K562 (cell line): Measurements from ENCODE around the gene RFNG. TPM values are rescaled to one million over a fixed set of nuclear protein-coding genes. Genes with fewer than 3 reads are reported as not detected.
A peak's percentile ranks its signal among the peaks of the same experiment; 100 is the strongest.

Experiments used
- ATAC-seq: fragments of 200-7000 bp; cut with Tn5 transposase; 3 replicates; pipeline ENCODE4 v1.9.1; 2020; ENCODE audit warnings: moderate library complexity
- BruUV-seq: library from RNA; stranded (reverse); fragments of 400-500 nt; replicated peaks from 2 replicates; lab custom pipeline; 2021; lab: Mats Ljungman, UMichigan
- CTCF ChIA-PET: fragments of 300-600 bp; formaldehyde crosslinking; extraction: SDS; loops from one replicate; lab custom pipeline; 2021; ENCODE audit warnings: low intra/inter-chr PET ratio; lab: Yijun Ruan, JAX
- POLR2A ChIA-PET: fragments of 300-600, 350-650 bp; sonication (Branson Sonifier 250); formaldehyde crosslinking; extraction: SDS; loops from one replicate; lab custom pipeline; 2021; ENCODE audit warnings: antibody characterized with exemption, inconsistent platforms; lab: Yijun Ruan, JAX
- DNase-seq, 4 experiments: peaks; one replicate each; pipeline versions ENCODE4 v3.0.0 to v3.0.0-alpha.2; 2011 to 2018; ENCODE audit warnings: low spot score in 3 of 4, mixed read lengths in 3 of 4; ENCODE audit errors: extremely low read depth in 1 of 4
- FAIRE-seq: peaks from 2 replicates; lab custom pipeline; 2011; peaks lifted over from hg19 to GRCh38; lab: Jason Lieb, UNC
- H2AFZ ChIP-seq: 2 replicates; pipeline ENCODE4 v1.6.0; 2011; ENCODE audit warnings: low read depth, low read length, control low read depth, inconsistent platforms
- H3K27ac ChIP-seq: fragments of 200-600 bp; 3 replicates; pipeline ENCODE4 v1.8.0; 2011; ENCODE audit warnings: low read depth, mild to moderate bottlenecking, control low read depth, inconsistent platforms, low read length, moderate library complexity, mixed read lengths; ENCODE audit errors: extremely low read depth
- H3K27me3 ChIP-seq, 2 experiments: fragments of 300-600 bp in 1 of 2; 2 replicates in 1 of 2; 3 replicates in 1 of 2; pipeline versions ENCODE4 v1.6.0 to v1.8.0; 2011; ENCODE audit warnings: inconsistent platforms in 2 of 2, low read length in 2 of 2, mild to moderate bottlenecking in 1 of 2, mixed read lengths in 1 of 2, moderate library complexity in 1 of 2; ENCODE audit not compliant: control insufficient read depth in 2 of 2, insufficient read depth in 2 of 2
- H3K36me3 ChIP-seq: fragments of 300-600 bp; 3 replicates; pipeline ENCODE4 v1.8.0; 2011; ENCODE audit warnings: mild to moderate bottlenecking, low read length, inconsistent platforms; ENCODE audit not compliant: control insufficient read depth, insufficient read depth
- H3K4me1 ChIP-seq, 2 experiments: fragments of 200-600 bp in 1 of 2; replicated peaks in 1 of 2; 2 replicates in 1 of 2; 3 replicates in 1 of 2; pipeline versions ENCODE4 v1.5.1 to v1.8.0; 2011; ENCODE audit warnings: inconsistent platforms in 2 of 2, low read length in 2 of 2, mild to moderate bottlenecking in 1 of 2, mixed read lengths in 1 of 2, moderate library complexity in 1 of 2; ENCODE audit not compliant: control insufficient read depth in 2 of 2, insufficient read depth in 2 of 2
- H3K4me2 ChIP-seq: 2 replicates; pipeline ENCODE4 v1.6.1; 2011; ENCODE audit warnings: low read length, control low read depth, inconsistent platforms, mixed read lengths; ENCODE audit not compliant: insufficient read depth
- H3K4me3 ChIP-seq: fragments of 200-600 bp; sonication (generic), shearing (Covaris generic); 2 replicates; pipeline ENCODE4 v1.5.1; 2016; ENCODE audit warnings: control low read depth, inconsistent platforms
- H3K79me2 ChIP-seq: fragments of 200-600 bp; 3 replicates; pipeline ENCODE4 v1.8.0; 2011; ENCODE audit warnings: low read length, inconsistent platforms; ENCODE audit not compliant: control insufficient read depth, insufficient read depth
- H3K9ac ChIP-seq, 2 experiments: 2 replicates each; pipeline versions ENCODE4 v1.6.0 to v1.6.1; 2011; ENCODE audit warnings: low read depth in 2 of 2, low read length in 2 of 2, control low read depth in 1 of 2, inconsistent platforms in 1 of 2, mild to moderate bottlenecking in 1 of 2, mixed read lengths in 1 of 2; ENCODE audit not compliant: insufficient read depth in 1 of 2
- H3K9me1 ChIP-seq: one replicate; pipeline ENCODE4 v1.6.0; 2011; ENCODE audit warnings: inconsistent platforms, mild to moderate bottlenecking, low read length, moderate library complexity; ENCODE audit not compliant: control insufficient read depth, insufficient read depth
- H3K9me3 ChIP-seq: replicated peaks from 2 replicates; pipeline ENCODE4 v1.5.1; 2011; ENCODE audit warnings: low read depth, low read length, inconsistent platforms; ENCODE audit not compliant: control insufficient read depth, insufficient read depth
- H4K20me1 ChIP-seq: replicated peaks from 2 replicates; pipeline ENCODE4 v1.6.1; 2011; ENCODE audit warnings: low read length, inconsistent platforms, mixed read lengths; ENCODE audit not compliant: control insufficient read depth, insufficient read depth
- CEBPB ChIP-seq: fragments of 450-650 bp; IDR thresholded peaks from 2 replicates; pipeline ENCODE4 v1.6.1; 2016; ENCODE audit warnings: missing genetic modification characterization, missing compliant biosample characterization
- DNMT1 ChIP-seq: fragments of 450-650 bp; IDR thresholded peaks from 2 replicates; pipeline ENCODE4 v1.6.1; 2016; ENCODE audit warnings: antibody characterized with exemption, mild to moderate bottlenecking
- EHMT2 ChIP-seq: fragments of 450-650 bp; IDR thresholded peaks from 2 replicates; pipeline ENCODE4 v1.6.1; 2018; ENCODE audit warnings: antibody characterized with exemption
- RBM22 ChIP-seq: fragments of 200-400 bp; formaldehyde crosslinking; IDR thresholded peaks from 2 replicates; pipeline ENCODE4 v1.6.1; 2018; ENCODE audit warnings: low read length, low read depth; ENCODE audit not compliant: poor library complexity, severe bottlenecking
- SMAD2 ChIP-seq: fragments of 150-350 bp; IDR thresholded peaks from 2 replicates; pipeline ENCODE4 v1.6.1; 2014; ENCODE audit warnings: low read depth, mild to moderate bottlenecking, low read length
- ZNF174 ChIP-seq: fragments of 250-450 bp; sonication (Bioruptor Pico); IDR thresholded peaks from 2 replicates; pipeline ENCODE4 v1.4.0; 2020; ENCODE audit warnings: mild to moderate bottlenecking
- ZNF282 ChIP-seq: sonication (generic); formaldehyde crosslinking; IDR thresholded peaks from 2 replicates; pipeline ENCODE4 v1.8.1; 2023; ENCODE audit warnings: missing genetic modification reagents
- ZNF445 ChIP-seq: fragments of 250-450 bp; sonication (Bioruptor Pico); IDR thresholded peaks from 2 replicates; pipeline ENCODE4 v1.4.0; 2020; ENCODE audit warnings: low read depth, mild to moderate bottlenecking, moderate library complexity
- ZNF507 ChIP-seq: conservative IDR thresholded peaks from 2 replicates; pipeline ENCODE4 v1.6.1; 2017; ENCODE audit warnings: missing genetic modification characterization, missing compliant biosample characterization
- ZNF57 ChIP-seq: fragments of 450-650 bp; formaldehyde crosslinking; IDR thresholded peaks from 2 replicates; pipeline ENCODE4 v1.4.0; 2020; ENCODE audit warnings: mild to moderate bottlenecking, moderate library complexity
- ZNF79 ChIP-seq: fragments of 250-450 bp; sonication (Bioruptor Pico); IDR thresholded peaks from 2 replicates; pipeline ENCODE4 v1.4.0; 2020; ENCODE audit warnings: low read depth, mild to moderate bottlenecking, moderate library complexity
- WGBS: fragments of 100-300 bp; shearing (Covaris generic); methylation state at CpG from one replicate; pipeline ENCODE4 v1.1.6; 2016; ENCODE audit warnings: low coverage, mixed read lengths; ENCODE audit not compliant: insufficient coverage; ENCODE audit errors: missing lambda C conversion rate; 5-methylcytosine and 5-hydroxymethylcytosine counted together
- in situ Hi-C: fragments of 300-500 bp; cut with MboI; formaldehyde crosslinking; loops from 4 replicates; pipeline ENCODE4 v1.15.0; 2018; ENCODE audit warnings: inconsistent platforms, mixed read lengths
- intact Hi-C: fragments of 100-400 bp; cut with micrococcal nuclease; formaldehyde crosslinking; loops from 2 replicates; pipeline ENCODE4 v1.14.2; 2022
- polyA plus RNA-seq, 8 experiments: library from polyadenylated mRNA; depleted of rRNA in 4 of 8; stranded (reverse) in 5 of 8; unstranded in 3 of 8; fragments of >200 nt; fragmentation: Nextera tagmentation in 2 of 8; fragmentation: Illumina TruSeq in 1 of 8; extraction: Ambion mirVana in 2 of 8; extraction: Trizol in 1 of 8; gene quantifications; 2 replicates each; pipeline versions ENCODE4 v1.2.1 to v1.2.3, GENCODE V29; 2011 to 2014; ENCODE audit warnings: inconsistent platforms in 1 of 8, missing spikeins in 1 of 8
- total RNA-seq, 7 experiments: library from RNA; depleted of rRNA in 6 of 7; stranded (reverse); fragments of >200 nt in 6 of 7; fragmentation: Illumina TruSeq in 2 of 7; extraction: Trizol in 2 of 7; gene quantifications; 2 replicates each; pipeline versions ENCODE4 v1.2.1 to v1.2.3, GENCODE V29; 2011 to 2021; ENCODE audit warnings: low replicate concordance in 1 of 7
- TF ChIP-seq, protein P1 (sequence below), 3 experiments: fragments of 200-800 bp in 1 of 3; fragments of 250-450 bp in 1 of 3; fragments of 450-650 bp in 1 of 3; sonication (Bioruptor Pico) in 1 of 3; sonication (Bioruptor generic) in 1 of 3; formaldehyde crosslinking in 1 of 3; IDR thresholded peaks; 2 replicates each; pipeline versions ENCODE4 v1.6.1 to v1.8.0; 2016 to 2022; ENCODE audit warnings: mild to moderate bottlenecking in 2 of 3, missing genetic modification characterization in 2 of 3, missing compliant biosample characterization in 1 of 3, moderate library complexity in 1 of 3
- TF ChIP-seq, protein P2 (sequence below): fragments of 250-450 bp; sonication (Bioruptor Pico); IDR thresholded peaks from 2 replicates; pipeline ENCODE4 v1.8.0; 2021; ENCODE audit warnings: moderate library complexity, mild to moderate bottlenecking, inconsistent platforms
- TF ChIP-seq, protein P3 (sequence below): sonication (generic); formaldehyde crosslinking; IDR thresholded peaks from 2 replicates; pipeline ENCODE4 v1.8.1; 2023; ENCODE audit warnings: mild to moderate bottlenecking, missing genetic modification reagents

Gene RFNG
- total and polyA plus RNA-seq, 9 of the 15 experiments (the other 6 are each of a cell fraction or from before 2014, with no cell fraction given), result 0.32 to 32.8 (median 9.5) TPM

DNA sequence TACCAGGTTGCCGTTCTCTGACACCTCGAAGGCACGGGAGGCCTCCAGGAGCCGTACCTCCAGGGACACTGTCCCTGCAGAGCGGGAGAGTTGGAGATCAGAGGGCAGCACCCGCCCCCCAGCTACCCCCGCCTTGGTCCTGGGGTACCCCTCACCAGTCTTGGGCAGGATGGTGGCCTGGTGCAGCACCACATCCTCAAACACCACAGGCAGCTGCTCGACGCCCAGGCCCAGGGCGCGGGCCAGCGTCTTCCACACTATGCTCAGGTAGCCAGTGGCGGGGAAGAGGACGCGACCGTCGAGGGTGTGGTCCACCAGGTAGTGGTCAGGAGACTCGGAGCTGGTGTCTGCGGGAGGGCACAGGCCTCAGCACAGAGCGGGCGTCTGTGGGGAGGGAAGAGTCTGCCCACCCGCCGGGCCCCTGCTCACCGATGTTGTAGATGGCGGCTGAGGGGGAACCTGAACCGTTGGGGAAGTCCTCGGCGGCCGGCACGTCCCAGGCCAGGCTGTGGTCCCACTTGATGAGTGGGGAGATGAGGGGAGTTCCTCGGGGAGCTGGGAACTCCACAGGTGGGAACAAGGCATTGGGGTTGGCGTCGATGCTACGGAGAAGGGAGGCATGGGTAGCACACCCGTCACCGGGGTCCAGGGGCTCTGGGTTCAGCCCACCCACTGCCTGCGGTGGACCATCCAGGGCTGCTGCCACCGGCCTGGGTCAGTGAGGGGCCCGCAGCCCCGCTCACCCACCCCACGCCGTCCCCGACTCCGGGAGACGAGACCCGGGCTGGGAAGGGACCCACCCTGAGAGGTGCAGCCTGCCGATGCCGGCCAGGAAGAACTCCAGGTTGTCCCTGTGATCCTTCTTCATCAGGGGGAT, 36.6 kb upstream of the RFNG start:
- FAIRE-seq, result no peak
- H2AFZ ChIP-seq, result no peak overlapping the region
- peaks cover 29% of the 10 kb centered on the region for H3K79me2 ChIP-seq
- peaks cover 0 to 63% of the 10 kb centered on the region in 2 experiments; a peak in 1 of 5 replicates for H3K4me1 ChIP-seq
- WGBS, result 96% methylated on average over 34 of the region's 48 CpGs
- H3K4me3 ChIP-seq, result no peak overlapping the region
- ChIA-PET CTCF (no interaction called here), POLR2A (interaction anchor here (0.8 to 5.9 kb wide), 4 partner anchors 10 to 25 kb away, joined by 3 to 52 read pairs (median 10); partner anchors contain the start of gene FASN)
- H3K9me1 ChIP-seq, result no peaks in the 10 kb centered on the region
- peaks cover 23% of the 10 kb centered on the region for H4K20me1 ChIP-seq
- H3K27me3 ChIP-seq, result no peaks in the 10 kb centered on the region
- DNase-seq, result no peak
- no peak overlapping the region for H3K4me2 ChIP-seq
- BruUV-seq, result TSS peak; percentile 17
- intact Hi-C loops, result no loop called here
- peak overlapping the region in 1 of 2 experiments; percentile 23; a peak in 1 of 4 replicates for H3K9ac ChIP-seq
- H3K36me3 ChIP-seq, result peaks cover 100% of the 10 kb centered on the region; the same call in 2 of the 3 replicates
- in situ Hi-C loops, result no loop called here
- no peak for ATAC-seq
- H3K27ac ChIP-seq, result no peak overlapping the region
- H3K9me3 ChIP-seq, result no peaks in the 10 kb centered on the region
- TF ChIP-seq, protein P1, sequence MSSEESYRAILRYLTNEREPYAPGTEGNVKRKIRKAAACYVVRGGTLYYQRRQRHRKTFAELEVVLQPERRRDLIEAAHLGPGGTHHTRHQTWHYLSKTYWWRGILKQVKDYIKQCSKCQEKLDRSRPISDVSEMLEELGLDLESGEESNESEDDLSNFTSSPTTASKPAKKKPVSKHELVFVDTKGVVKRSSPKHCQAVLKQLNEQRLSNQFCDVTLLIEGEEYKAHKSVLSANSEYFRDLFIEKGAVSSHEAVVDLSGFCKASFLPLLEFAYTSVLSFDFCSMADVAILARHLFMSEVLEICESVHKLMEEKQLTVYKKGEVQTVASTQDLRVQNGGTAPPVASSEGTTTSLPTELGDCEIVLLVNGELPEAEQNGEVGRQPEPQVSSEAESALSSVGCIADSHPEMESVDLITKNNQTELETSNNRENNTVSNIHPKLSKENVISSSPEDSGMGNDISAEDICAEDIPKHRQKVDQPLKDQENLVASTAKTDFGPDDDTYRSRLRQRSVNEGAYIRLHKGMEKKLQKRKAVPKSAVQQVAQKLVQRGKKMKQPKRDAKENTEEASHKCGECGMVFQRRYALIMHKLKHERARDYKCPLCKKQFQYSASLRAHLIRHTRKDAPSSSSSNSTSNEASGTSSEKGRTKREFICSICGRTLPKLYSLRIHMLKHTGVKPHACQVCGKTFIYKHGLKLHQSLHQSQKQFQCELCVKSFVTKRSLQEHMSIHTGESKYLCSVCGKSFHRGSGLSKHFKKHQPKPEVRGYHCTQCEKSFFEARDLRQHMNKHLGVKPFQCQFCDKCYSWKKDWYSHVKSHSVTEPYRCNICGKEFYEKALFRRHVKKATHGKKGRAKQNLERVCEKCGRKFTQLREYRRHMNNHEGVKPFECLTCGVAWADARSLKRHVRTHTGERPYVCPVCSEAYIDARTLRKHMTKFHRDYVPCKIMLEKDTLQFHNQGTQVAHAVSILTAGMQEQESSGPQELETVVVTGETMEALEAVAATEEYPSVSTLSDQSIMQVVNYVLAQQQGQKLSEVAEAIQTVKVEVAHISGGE (CRISPR knock-in tag; IDR thresholded peaks at IDR 0.05), result no peak
- TF ChIP-seq ZNF174 (CRISPR knock-in tag), result no peak
- TF ChIP-seq, protein P2, sequence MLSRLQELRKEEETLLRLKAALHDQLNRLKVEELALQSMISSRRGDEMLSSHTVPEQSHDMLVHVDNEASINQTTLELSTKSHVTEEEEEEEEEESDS (CRISPR knock-in tag), result no peak
- TF ChIP-seq DNMT1, result no peak
- no peak for TF ChIP-seq SMAD2
- no peak for TF ChIP-seq ZNF507
- TF ChIP-seq ZNF79, result no peak
- TF ChIP-seq ZNF57, result no peak
- TF ChIP-seq ZNF282 (CRISPR knock-in tag), result no peak
- no peak for TF ChIP-seq ZNF445
- TF ChIP-seq EHMT2, result no peak
- no peak for TF ChIP-seq CEBPB
- TF ChIP-seq RBM22, result peak; percentile 77
- TF ChIP-seq, protein P3, sequence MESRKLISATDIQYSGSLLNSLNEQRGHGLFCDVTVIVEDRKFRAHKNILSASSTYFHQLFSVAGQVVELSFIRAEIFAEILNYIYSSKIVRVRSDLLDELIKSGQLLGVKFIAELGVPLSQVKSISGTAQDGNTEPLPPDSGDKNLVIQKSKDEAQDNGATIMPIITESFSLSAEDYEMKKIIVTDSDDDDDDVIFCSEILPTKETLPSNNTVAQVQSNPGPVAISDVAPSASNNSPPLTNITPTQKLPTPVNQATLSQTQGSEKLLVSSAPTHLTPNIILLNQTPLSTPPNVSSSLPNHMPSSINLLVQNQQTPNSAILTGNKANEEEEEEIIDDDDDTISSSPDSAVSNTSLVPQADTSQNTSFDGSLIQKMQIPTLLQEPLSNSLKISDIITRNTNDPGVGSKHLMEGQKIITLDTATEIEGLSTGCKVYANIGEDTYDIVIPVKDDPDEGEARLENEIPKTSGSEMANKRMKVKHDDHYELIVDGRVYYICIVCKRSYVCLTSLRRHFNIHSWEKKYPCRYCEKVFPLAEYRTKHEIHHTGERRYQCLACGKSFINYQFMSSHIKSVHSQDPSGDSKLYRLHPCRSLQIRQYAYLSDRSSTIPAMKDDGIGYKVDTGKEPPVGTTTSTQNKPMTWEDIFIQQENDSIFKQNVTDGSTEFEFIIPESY, result peak; percentile 24; the same call in 1 of the 2 replicates
